ENCODE results near the gene ZDHHC7. TPM values are rescaled to one million over a fixed set of nuclear protein-coding genes. Genes with fewer than 3 reads are reported as not detected.

ZDHHC7 gene
- total RNA-seq, 1 donor from 2014 or later: 29.0 TPM

DNA sequence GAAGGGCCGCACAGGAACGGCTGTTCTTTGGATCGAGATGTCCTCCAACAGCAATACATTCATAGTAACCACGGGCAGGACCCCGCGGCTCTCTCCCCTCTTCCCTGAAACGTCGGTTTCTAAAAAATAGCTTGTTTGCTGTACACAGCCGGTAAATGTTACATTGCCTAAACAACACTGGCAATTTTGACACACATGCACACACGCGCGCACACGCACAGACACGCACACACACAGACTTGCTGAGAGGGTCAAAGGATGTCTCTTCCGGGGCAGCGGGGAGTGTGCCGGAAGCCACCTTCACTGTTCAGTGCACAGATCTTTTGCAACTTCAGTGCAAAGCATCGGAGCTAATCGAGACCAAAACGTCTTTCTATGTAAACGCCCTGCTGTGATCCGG lies 35.8 kb downstream of the ZDHHC7 start:
- Mint-ChIP-seq H3K4me3 (no peak overlapping the region), H3K27me3 (ENCODE audit: insufficient read depth) (peaks cover 2% of the 10 kb centered on the region), H3K4me1 (ENCODE audit: low read depth) (peaks cover 3% of the 10 kb centered on the region), H3K9me3 (no peaks in the 10 kb centered on the region), H3K36me3 (ENCODE audit: low read depth) (peaks cover 28% of the 10 kb centered on the region), H3K27ac (no peak overlapping the region)
- intact Hi-C loops (cut with micrococcal nuclease): no loop called here
- DNase-seq (ENCODE audit: low spot score): no peak

DNA sequence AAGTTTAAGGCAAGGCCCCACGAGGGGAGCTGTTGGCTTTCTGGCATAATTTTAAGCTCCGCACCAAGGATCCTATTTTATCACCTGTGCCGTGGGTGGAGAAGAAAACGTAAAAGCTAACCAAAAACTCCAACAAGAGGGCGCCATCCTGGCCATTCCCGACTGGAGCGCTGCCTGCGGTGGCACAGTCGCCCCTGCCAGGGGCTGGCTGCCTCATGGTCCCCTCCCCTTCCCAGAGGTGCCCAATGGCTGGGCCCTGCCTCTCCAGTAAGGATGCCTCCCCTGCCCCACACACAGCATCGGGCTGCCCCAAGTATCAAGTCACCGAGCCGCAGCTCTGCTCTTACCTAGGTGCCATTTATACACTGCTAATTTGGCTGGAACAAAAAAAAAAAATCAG lies 36.3 kb downstream of the ZDHHC7 start:
- no peak overlapping the region for H3K27ac Mint-ChIP-seq
- no peaks in the 10 kb centered on the region for H3K9me3 Mint-ChIP-seq
- H3K4me3 Mint-ChIP-seq: no peak overlapping the region
- intact Hi-C loops (cut with micrococcal nuclease): no loop called here
- peaks cover 6% of the 10 kb centered on the region for H3K4me1 Mint-ChIP-seq (ENCODE audit: low read depth)
- DNase-seq (ENCODE audit: low spot score): no peak
- peaks cover 24% of the 10 kb centered on the region for H3K36me3 Mint-ChIP-seq (ENCODE audit: low read depth)
- peaks cover 2% of the 10 kb centered on the region for H3K27me3 Mint-ChIP-seq (ENCODE audit: insufficient read depth)

DNA sequence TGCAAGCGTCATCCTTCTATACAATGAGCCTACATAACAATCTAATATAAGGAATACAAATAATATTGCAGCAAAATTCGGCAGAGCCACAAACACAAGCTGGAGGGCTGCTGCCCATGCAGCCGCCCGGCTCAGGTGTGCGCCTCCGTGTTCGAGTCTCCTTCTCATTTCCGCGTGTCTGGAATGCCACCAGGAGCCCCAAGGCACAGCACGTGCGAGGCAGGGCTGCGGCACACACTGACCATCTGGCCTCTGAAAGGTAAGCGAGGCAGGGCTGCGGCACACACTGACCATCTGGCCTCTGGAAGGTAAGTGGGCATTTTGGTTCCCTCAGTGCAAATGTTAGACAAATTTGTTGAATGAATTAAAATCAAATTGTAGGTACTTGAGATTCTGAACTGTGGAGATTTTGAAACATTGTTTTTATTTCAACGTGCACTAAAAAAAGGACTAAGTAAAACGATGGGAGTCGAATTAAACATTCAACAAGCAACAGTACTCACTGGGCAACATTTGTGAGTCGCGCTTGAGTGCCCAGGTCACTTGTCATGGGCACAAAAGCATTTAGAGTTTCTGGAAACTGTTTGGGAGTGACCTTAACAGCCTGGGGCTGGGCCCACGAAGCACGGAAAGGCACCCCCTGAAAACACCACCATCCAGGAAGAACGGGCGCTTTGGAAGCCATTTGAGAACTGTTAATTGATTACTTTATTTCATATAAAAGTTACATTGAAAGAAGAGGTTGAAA lies 37.4 kb downstream of the ZDHHC7 start:
- Mint-ChIP-seq H3K4me3 (no peak overlapping the region), H3K4me1 (ENCODE audit: low read depth) (peaks cover 6% of the 10 kb centered on the region), H3K27ac (no peak overlapping the region), H3K27me3 (ENCODE audit: insufficient read depth) (peaks cover 2% of the 10 kb centered on the region), H3K9me3 (no peaks in the 10 kb centered on the region), H3K36me3 (ENCODE audit: low read depth) (peaks cover 19% of the 10 kb centered on the region)
- DNase-seq (ENCODE audit: low spot score): no peak
- intact Hi-C loops (cut with micrococcal nuclease): loop anchor here (5.0 kb wide), 1 partner anchor 352 kb away; no protein-coding TSS in a partner anchor

- H3K36me3 Mint-ChIP-seq (ENCODE audit: low read depth): peaks cover 19% of the 10 kb centered on the region
- no peak overlapping the region for H3K27ac Mint-ChIP-seq
- H3K4me3 Mint-ChIP-seq: no peak overlapping the region
- H3K9me3 Mint-ChIP-seq: no peaks in the 10 kb centered on the region
- DNase-seq (ENCODE audit: low spot score): no peak
- peaks cover 2% of the 10 kb centered on the region for H3K27me3 Mint-ChIP-seq (ENCODE audit: insufficient read depth)
- peaks cover 6% of the 10 kb centered on the region for H3K4me1 Mint-ChIP-seq (ENCODE audit: low read depth)
- intact Hi-C loops (cut with micrococcal nuclease): loop anchor here (5.0 kb wide), 1 partner anchor 351 kb away; no protein-coding TSS in a partner anchor
Measured at GRCh38 chr16:84973236-84973635, 38.1 kb downstream of the ZDHHC7 start.

- peaks cover 6% of the 10 kb centered on the region for H3K4me1 Mint-ChIP-seq (ENCODE audit: low read depth)
- no peaks in the 10 kb centered on the region for H3K9me3 Mint-ChIP-seq
- H3K36me3 Mint-ChIP-seq (ENCODE audit: low read depth): peaks cover 5% of the 10 kb centered on the region
- no peak overlapping the region for H3K27ac Mint-ChIP-seq
- no peak overlapping the region for H3K4me3 Mint-ChIP-seq
- intact Hi-C loops (cut with micrococcal nuclease): loop anchor here (1.0 to 5.0 kb wide), 4 partner anchors 45 to 348 kb away; no protein-coding TSS in a partner anchor
- DNase-seq (ENCODE audit: low spot score): peak; percentile 62
- peaks cover 2% of the 10 kb centered on the region for H3K27me3 Mint-ChIP-seq (ENCODE audit: insufficient read depth)
Measured at GRCh38 chr16:84970447-84971127, 40.7 kb downstream of the ZDHHC7 start.

GRCh38 chr16:84967828-84968227 lies 43.5 kb downstream of the ZDHHC7 start:
- no peak overlapping the region for H3K4me3 Mint-ChIP-seq
- DNase-seq (ENCODE audit: low spot score): no peak
- peaks cover 5% of the 10 kb centered on the region for H3K27me3 Mint-ChIP-seq (ENCODE audit: insufficient read depth)
- H3K27ac Mint-ChIP-seq: no peak overlapping the region
- H3K36me3 Mint-ChIP-seq (ENCODE audit: low read depth): no peaks in the 10 kb centered on the region
- H3K9me3 Mint-ChIP-seq: no peaks in the 10 kb centered on the region
- H3K4me1 Mint-ChIP-seq (ENCODE audit: low read depth): peaks cover 6% of the 10 kb centered on the region
- intact Hi-C loops (cut with micrococcal nuclease): no loop called here

GRCh38 chr16:84965428-84966415 lies 45.6 kb downstream of the ZDHHC7 start:
- H3K27ac Mint-ChIP-seq: no peak overlapping the region
- H3K9me3 Mint-ChIP-seq: no peaks in the 10 kb centered on the region
- peaks cover 5% of the 10 kb centered on the region for H3K4me1 Mint-ChIP-seq (ENCODE audit: low read depth)
- no peak overlapping the region for H3K4me3 Mint-ChIP-seq
- no peaks in the 10 kb centered on the region for H3K36me3 Mint-ChIP-seq (ENCODE audit: low read depth)
- DNase-seq (ENCODE audit: low spot score): no peak
- H3K27me3 Mint-ChIP-seq (ENCODE audit: insufficient read depth): peaks cover 8% of the 10 kb centered on the region
- intact Hi-C loops (cut with micrococcal nuclease): no loop called here

GRCh38 chr16:84964386-84965128 lies 46.8 kb downstream of the ZDHHC7 start:
- no peak for DNase-seq (ENCODE audit: low spot score)
- no peak overlapping the region for H3K27ac Mint-ChIP-seq
- no peaks in the 10 kb centered on the region for H3K36me3 Mint-ChIP-seq (ENCODE audit: low read depth)
- no peaks in the 10 kb centered on the region for H3K9me3 Mint-ChIP-seq
- peaks cover 6% of the 10 kb centered on the region for H3K27me3 Mint-ChIP-seq (ENCODE audit: insufficient read depth)
- H3K4me1 Mint-ChIP-seq (ENCODE audit: low read depth): no peaks in the 10 kb centered on the region
- no peak overlapping the region for H3K4me3 Mint-ChIP-seq
- intact Hi-C loops (cut with micrococcal nuclease): no loop called here

- H3K4me1 Mint-ChIP-seq (ENCODE audit: low read depth): no peaks in the 10 kb centered on the region
- no peak for DNase-seq (ENCODE audit: low spot score)
Measured at GRCh38 chr16:84963066-84963465, 48.3 kb downstream of the ZDHHC7 start.

DNA sequence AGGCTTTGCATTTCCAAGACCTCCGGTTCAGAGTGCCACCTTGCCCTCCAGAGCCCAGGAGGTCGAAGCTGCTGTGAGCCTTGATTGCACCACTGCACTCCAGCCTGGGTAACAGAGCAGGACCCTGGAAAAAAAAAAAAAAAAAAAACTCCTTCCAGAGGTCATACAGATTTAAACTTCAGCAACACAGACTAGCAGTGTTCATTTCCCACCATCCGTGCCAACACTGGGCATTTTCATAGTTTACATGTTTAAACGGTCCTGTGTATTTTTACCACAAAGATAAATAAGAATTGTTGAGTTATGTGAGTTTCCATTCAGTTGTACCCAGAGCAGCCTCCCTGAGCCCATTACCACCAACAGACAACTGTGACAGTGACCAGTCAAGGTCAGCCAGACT lies 50.4 kb downstream of the ZDHHC7 start:
- Mint-ChIP-seq H3K4me1 (ENCODE audit: low read depth) (no peaks in the 10 kb centered on the region), H3K36me3 (ENCODE audit: low read depth) (no peaks in the 10 kb centered on the region), H3K27ac (no peak overlapping the region), H3K9me3 (no peaks in the 10 kb centered on the region), H3K4me3 (no peak overlapping the region), H3K27me3 (ENCODE audit: insufficient read depth) (peaks cover 6% of the 10 kb centered on the region)
- DNase-seq (ENCODE audit: low spot score): no peak
- intact Hi-C loops (cut with micrococcal nuclease): no loop called here

More at GRCh38 chr16:84963066-84963465, 48.3 kb downstream of the ZDHHC7 start:
- Mint-ChIP-seq H3K9me3 (no peaks in the 10 kb centered on the region), H3K27ac (no peak overlapping the region), H3K36me3 (ENCODE audit: low read depth) (no peaks in the 10 kb centered on the region), H3K27me3 (ENCODE audit: insufficient read depth) (peaks cover 6% of the 10 kb centered on the region), H3K4me3 (no peak overlapping the region)
- intact Hi-C loops (cut with micrococcal nuclease): no loop called here

DNA sequence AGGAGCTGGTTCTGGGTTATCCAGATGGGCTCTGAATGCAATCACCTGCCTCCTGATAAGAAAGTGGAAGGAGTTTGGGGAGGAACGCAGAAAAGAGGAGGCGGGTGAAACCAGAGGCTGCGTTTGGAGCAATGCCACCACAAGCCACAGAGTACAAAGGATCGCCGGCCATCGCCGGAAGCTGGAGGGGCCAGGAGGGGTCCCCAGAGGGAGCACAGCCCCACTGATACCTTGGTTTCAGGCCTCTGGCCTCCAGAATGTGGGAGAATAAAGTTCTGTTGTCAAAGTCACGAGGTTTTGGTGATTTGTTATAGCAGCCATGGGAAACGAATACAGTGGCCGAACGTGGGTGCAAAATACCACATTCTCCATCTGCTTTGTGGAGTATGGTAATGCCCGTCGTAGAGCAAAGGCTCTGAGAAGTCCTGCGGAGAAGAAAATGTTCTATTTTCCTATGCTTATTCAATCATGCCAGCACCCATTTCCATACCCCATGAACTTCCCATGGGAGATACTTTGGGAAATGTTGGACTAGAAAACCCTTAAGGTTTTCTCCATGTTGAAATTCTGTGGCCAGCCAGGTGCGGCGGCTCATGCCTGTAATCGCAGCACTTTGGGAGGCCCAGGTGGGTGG lies 51.4 kb downstream of the ZDHHC7 start:
- intact Hi-C loops (cut with micrococcal nuclease): loop anchor here (10.0 kb wide), 1 partner anchor 685 kb away; no protein-coding TSS in a partner anchor
- H3K4me3 Mint-ChIP-seq: no peak overlapping the region
- peaks cover 6% of the 10 kb centered on the region for H3K27me3 Mint-ChIP-seq (ENCODE audit: insufficient read depth)

More for the DNA sequence above, 51.4 kb downstream of the ZDHHC7 start:
- Mint-ChIP-seq H3K9me3 (no peaks in the 10 kb centered on the region), H3K4me1 (ENCODE audit: low read depth) (no peaks in the 10 kb centered on the region), H3K27ac (no peak overlapping the region), H3K36me3 (ENCODE audit: low read depth) (no peaks in the 10 kb centered on the region)
- no peak for DNase-seq (ENCODE audit: low spot score)

Data from activated T-helper 1 cell treated with anti-CD3 and anti-CD28 coated beads, Interleukin-12 subunit alpha, Interleukin-12 subunit beta, Interleukin-2, Interleukin-4 antibody, amounts not matched to agents 30 ng/mL and 10 ng/mL and 1 ng/mL, durations not matched to agents 14 hours and 24 hours and 36 hours (primary cell).